DLD1 (cell line): ENCODE results near the gene ITGA5.

ENCODE experiments used
- in situ Hi-C: cut with HindIII; loops from 2 replicates; pipeline ENCODE4 v1.10.0; 2017; ENCODE audit warnings: low sequenced_read_pairs

Gene ITGA5

DNA sequence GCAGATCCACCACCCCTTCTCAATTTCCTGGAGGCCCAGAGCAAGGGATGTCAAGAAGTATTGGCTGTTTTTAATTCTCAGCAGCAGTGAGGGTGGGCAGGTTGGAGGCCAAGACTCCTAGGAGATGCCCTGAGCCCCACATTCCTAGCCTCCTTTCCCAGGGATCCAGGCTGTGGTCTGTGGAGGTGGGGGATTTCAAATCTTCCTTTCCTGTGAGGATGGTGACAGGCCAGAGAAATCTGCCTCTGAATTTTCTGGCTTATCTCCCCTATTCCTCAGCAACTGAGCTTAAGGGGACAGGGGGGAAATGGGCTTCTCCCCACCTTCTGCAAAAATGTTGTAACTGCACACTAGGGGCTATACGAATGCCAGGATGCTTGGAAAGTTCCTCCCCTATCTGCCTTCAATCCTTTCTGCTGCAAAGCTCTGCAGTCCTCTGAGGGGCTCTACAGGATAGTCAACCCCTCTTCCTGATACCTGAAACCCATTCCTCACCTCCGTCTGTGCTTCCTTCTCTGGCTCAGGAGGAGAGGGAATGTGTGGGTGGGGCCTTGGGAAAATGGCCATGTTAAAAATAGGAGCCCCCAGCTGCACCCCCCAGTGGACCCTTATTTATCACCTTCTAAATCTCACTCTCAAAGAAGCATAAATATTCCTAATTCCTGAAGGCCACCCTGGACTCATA is 61.4 kb downstream of the ITGA5 start:
- in situ Hi-C loops: loop anchor here (25.0 kb wide), 1 partner anchor 145 kb away; no protein-coding TSS in a partner anchor

DNA sequence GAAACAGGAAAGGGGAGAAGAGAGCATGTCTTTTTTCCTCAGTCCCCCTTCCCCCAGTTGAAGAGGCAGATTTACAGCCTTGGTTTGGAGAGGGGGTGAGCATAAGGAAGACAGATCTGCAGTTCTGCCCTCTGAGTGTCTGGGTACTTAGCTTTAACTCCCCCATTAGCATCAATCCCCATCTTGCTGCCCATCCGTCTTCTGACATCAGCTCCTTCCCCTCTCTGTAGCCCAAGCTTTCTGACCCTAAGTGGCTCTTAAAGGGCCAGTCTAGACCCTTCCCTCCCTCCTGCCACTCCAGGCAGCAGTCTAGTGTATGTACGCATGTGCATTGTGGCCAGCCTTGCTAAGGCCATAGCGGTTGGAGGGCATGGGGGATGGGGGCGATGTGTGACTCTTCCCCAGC is 62.1 kb downstream of the ITGA5 start:
- in situ Hi-C loops: loop anchor here (25.0 kb wide), 1 partner anchor 145 kb away; no protein-coding TSS in a partner anchor

DNA sequence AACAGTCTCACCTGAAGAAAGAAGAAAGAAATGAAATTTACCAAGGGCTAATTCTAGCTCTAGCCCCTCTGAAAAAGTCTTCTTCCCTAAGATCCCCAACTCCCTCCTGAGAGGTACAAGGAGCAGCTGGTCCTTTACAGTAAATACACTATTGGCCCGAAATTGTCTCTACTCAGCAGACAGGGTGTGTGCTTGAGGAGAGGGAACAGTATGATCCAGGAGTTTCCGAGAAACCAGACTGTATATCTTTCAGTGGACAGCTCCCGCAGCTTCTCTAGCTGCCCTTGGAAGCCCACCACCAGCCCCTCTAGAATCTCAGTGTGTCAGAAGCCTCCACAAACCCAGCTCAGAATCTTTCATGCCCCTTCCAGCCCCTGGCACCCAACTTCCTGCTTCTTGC is 62.8 kb downstream of the ITGA5 start:
- in situ Hi-C loops: loop anchor here (25.0 kb wide), 1 partner anchor 144 kb away; no protein-coding TSS in a partner anchor

DNA sequence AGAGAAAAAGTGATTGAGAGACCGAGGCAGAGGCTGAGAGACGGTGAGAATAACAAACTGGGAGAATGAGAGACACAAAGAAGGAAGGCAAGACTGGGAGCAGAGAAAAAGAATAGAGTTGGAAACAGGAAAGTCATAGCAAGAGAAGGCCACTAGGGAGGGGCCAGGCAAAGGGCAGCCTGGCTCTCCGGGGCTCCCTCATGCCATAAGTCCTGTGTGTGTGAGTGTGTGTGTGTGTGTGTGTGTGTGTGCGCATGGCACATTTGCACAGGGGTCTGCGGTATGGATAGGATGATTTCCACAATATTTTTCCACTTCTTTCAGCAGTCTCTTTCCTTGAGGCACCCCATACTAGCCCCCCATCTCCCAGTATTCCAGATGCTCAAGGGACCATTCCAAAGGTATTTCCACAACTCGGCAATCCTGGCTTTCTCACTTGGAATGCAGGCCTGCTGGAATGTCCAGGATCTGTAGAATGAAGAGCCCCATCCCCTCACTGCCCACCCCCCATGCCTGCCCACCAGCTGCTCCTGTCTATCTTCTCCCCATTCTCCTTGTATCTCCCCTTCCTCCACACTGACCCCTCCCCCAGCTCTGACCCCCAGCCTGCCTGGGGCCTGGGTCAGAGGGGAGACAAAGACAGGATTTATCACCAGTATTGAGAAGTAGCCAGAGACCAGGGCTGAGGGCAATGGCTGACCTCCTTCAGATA is 63.8 kb downstream of the ITGA5 start:
- in situ Hi-C loops: loop anchor here (25.0 kb wide), 1 partner anchor 143 kb away; no protein-coding TSS in a partner anchor

DNA sequence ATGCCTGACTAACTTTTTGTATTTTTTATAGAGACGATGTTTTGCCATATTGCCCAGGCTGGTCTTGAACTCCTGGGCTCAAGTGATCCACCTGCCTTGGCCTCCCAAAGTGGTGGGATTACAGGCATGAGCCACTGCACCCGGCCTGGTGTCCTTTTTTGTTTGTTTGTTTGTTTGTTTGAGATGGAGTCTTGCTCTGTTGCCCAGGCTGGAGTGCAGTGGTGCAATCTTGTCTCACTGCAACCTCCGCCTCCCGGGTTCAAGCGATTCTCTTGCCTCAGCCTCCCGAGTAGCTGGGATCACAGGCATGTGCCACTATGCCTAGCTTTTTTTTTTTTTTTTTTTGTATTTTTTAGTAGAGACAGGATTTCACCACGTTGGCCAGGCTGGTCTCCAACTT is 64.8 kb downstream of the ITGA5 start:
- in situ Hi-C loops: loop anchor here (25.0 kb wide), 1 partner anchor 142 kb away; no protein-coding TSS in a partner anchor

DNA sequence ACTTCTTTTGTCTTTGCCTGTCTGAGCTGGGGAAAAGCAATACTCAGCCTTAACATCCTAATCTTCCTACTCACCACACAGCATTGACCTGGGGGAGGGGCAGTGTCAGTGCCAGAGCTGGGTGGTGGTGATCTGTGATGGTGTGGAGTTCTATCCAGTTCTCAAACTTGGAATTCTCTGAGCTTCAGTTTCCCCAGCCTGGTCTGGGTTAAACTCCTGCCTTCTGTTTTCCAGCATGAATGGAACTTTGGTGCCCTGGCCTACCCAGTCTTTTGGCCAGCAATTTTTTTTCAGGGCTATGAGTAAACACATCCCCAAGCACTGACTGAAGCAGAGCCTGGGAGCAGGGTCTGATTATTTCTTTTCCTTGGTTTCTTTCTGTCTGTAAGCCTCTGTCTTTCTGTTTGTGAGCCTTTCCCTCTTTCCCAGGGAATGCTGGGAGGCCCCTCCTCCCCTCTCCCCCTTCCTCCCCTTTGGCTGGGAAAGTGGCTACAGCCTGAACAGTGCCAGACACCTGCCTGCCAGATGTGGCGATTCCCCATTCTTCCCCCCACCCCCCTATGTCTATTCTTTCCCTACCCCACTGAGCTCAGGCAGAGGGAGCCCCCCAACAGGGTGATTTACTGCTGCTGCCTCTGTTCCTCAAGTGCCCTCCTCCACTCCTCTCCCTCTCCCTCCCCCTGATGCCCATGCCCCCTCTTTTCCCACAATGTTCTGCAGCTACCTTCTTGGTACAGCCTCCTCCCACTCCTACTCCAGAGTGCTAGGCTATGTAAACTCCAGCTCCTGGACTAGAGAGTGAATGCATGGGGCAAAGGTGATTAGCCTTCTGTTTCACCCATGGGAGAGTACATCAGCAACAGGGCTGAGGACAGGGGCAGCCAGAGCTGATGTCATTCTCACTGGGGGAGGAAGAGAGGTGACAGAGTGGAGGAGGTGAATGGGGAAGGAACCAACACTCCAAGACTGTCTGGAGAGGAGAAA is 65.9 kb downstream of the ITGA5 start:
- in situ Hi-C loops: loop anchor here (25.0 kb wide), 1 partner anchor 141 kb away; no protein-coding TSS in a partner anchor

DNA sequence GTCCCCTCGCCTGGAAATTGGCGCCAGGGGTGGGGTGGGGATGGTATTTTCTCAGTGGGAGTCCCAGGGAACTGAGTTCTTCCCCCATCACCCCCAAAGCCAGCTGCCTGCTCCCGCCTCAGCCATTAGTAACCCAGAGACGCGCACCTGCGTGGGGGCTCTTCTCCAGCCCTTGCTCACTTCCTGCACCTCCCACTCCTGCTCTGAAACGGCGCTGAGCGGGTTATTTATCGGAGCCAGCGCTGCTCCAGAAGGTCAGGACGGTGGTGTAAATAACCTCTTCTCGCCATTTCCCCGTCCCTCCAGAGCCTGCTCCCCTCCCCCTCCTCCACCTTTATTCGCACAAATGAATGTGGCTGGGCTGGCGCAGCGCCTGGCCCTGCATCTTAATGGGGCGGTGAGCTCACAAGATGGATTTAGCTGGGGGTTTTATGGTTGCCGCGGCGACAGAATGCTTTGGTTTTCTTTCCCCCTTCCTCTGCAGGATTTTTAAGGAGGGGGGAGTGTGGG is 67.0 kb downstream of the ITGA5 start:
- in situ Hi-C loops: loop anchor here (25.0 kb wide), 1 partner anchor 140 kb away; no protein-coding TSS in a partner anchor

DNA sequence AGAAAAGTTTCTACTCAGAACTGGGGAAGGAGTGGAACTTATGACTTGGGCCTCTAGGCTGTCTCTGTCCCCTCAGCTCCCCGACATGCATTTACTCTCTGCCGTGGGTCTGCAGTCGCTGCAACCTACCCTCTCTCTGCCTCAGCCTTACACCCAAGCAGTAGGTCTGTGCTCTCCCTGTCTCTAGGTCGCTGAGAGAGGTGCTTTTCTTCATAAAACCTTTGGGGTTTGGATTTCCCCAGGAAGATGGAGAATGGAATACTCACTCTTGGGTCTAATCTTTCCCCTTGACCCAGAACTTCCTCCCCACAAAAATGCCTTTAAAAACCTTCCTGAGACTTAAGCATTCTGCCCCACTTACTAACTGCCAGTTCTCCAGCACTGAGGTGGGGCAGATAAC is 67.7 kb downstream of the ITGA5 start:
- in situ Hi-C loops: loop anchor here (25.0 kb wide), 1 partner anchor 139 kb away; no protein-coding TSS in a partner anchor

DNA sequence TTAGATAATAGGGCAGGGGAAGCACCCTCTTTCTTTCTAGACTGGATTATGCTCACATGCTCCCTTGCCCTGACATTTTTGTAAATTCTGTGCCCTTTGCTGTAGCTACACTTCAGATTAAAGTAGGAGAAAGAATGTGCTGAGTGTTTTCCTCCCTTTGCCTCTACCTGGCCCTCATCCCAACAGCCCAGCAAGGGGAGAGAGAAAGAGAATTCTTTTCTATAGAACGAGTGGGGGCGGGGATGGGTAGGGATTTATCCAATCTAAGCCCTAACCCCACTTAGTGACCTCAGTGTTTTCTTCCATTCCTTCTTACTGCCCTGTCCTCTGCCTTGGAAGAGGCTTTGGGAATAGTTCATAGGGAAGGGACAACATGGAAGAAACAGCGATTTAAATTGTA is 68.3 kb downstream of the ITGA5 start:
- in situ Hi-C loops: loop anchor here (25.0 kb wide), 1 partner anchor 138 kb away; no protein-coding TSS in a partner anchor

DNA sequence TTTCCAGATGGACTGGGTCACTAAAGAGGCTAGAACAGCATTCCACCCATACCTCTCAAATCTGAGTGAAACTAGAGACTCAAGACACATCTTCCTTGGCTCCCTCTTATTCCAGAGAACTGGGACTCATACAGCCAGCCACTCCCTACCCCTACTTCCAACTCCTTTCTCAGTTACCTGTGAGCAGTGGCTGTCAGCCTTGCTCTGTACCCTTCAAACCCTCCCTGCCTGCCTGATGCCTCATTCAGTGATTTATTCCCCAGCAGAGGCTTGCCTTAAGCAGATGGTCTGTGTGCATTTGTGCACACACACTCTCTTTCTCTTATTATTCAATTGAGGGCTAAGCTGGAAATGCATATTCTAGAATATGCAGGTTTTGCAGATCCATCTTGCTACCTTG is 69.4 kb downstream of the ITGA5 start:
- in situ Hi-C loops: loop anchor here (25.0 kb wide), 1 partner anchor 137 kb away; no protein-coding TSS in a partner anchor

DNA sequence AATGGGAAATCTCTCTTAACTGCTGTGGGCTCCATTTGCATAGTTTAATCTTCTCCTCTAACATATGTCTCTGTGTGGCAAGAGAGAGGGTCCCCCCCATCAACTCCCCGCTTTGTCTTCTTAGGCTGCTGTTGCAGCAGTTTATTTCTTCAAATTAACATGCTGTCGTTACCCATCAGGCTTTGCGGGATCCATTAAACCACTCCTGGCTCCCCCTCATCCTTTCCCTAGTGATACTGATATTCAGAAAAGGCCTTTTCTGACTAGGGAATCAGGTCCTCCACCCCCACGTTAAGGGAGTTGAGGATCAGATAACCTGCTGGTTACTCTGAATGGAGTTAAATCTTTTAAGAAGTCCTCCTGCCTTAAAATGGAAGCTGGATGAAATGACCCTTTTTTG is 70.0 kb downstream of the ITGA5 start:
- in situ Hi-C loops: no loop called here
